ENCODE data around the gene PPP6C. TPM values are rescaled to one million over a fixed set of nuclear protein-coding genes. Genes with fewer than 3 reads are reported as not detected.
"Not testable (repeated sequence)": the region's sequence is repeated elsewhere in the genome, so short reads cannot be mapped to it uniquely, and the experiment has no call there.

PPP6C gene
- total and polyA plus RNA-seq, 2 donors (not counting 3 experiments of a cell fraction or from before 2014, with no cell fraction given), result 19.3 to 42.6 TPM

DNA sequence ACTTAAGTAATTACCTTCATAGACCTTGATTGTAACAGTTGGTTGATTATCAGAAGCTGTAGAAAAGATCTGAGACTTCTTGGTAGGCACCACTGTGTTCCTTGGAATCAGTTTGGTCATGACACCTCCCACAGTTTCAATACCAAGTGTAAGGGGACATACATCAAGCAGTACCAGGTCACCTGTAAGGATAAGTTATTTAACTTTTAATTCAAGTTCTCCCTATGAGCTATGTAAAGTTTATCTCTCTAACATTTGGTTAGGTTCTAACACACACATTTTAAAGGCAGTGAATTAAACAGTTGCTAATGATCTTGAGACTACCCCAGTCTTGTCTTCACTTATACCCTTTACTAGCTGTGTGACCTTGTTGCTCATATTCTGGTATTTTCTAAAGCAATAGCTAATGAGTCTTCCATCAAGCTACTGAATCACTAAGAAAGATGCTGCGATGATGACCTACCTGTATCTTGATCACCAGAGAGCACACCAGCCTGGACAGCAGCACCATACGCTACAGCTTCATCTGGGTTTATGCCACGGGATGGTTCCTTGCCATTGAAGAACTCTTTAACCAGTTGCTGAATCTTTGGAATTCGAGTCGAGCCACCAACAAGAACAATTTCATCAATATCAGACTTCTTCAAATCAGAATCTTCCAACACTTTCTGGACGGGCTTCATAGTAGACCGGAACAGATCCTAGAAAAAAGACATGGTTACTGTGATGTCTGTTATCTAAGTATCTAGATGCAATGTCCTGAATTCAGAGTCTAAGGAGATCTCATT, 48.7 kb upstream of the PPP6C start:
- POLR2A ChIA-PET, result interaction anchor here (1.1 to 1.5 kb wide), 2 partner anchors 22 to 23 kb away, joined by 3 to 4 read pairs; partner anchors contain the start of gene GAPVD1
- Histone ChIP-seq H3K4me2 (ENCODE audit: insufficient read depth, low read length) (peak overlapping the region; percentile 93), H3K4me3 (replicated peaks in 1 of 3; ENCODE audit: insufficient read depth in 1 of 3, low read depth in 1 of 3, low read length in 3 of 3) (peak overlapping the region in 2 of 3 experiments; percentile 96 to 97), H2AFZ (ENCODE audit: low read depth, low read length) (no peak overlapping the region), H3K4me1 (ENCODE audit: control insufficient read depth, extremely low read depth, insufficient read depth, low read length) (peaks cover 44% of the 10 kb centered on the region), H4K20me1 (replicated peaks; ENCODE audit: control insufficient read depth, extremely low read depth, insufficient read depth, low read length) (peaks cover 16% of the 10 kb centered on the region), H3K79me2 (ENCODE audit: control insufficient read depth, insufficient read depth, low read length) (peaks cover 57% of the 10 kb centered on the region), H3K27me3 (ENCODE audit: control insufficient read depth in 2 of 2, insufficient read depth in 2 of 2, low read length in 2 of 2) (no peaks in the 10 kb centered on the region), H3K27ac (ENCODE audit: insufficient read depth, low read depth, low read length) (no peak overlapping the region), H3K9me1 (replicated peaks; ENCODE audit: control insufficient read depth, extremely low read depth, insufficient read depth, low read length) (no peaks in the 10 kb centered on the region), H3K9ac (replicated peaks; ENCODE audit: extremely low read depth, insufficient read depth, low read length) (peak overlapping the region; percentile 32), H3K36me3 (ENCODE audit: control insufficient read depth in 2 of 2, extremely low read depth in 1 of 2, insufficient read depth in 2 of 2, low read length in 2 of 2) (peaks cover 23 to 30% of the 10 kb centered on the region in 2 experiments), H3K9me3 (replicated peaks; ENCODE audit: control insufficient read depth, insufficient read depth, low read length) (no peaks in the 10 kb centered on the region)
- CTCF ChIA-PET, result interaction anchor here (0.7 kb wide), 1 partner anchor 382 kb away, joined by 3 read pairs; no protein-coding TSS in a partner anchor
- BruUV-seq (replicated peaks), result no TSS peak
- intact Hi-C loops (cut with micrococcal nuclease) (no loop called here), dilution Hi-C loops (cut with MboI; ENCODE audit: extremely low pct_ligation_motif_present, low sequenced_read_pairs) (no loop called here)
- DNase-seq (ENCODE audit: low read depth, low spot score), result peak; percentile 10
- TF ChIP-seq, protein P1, sequence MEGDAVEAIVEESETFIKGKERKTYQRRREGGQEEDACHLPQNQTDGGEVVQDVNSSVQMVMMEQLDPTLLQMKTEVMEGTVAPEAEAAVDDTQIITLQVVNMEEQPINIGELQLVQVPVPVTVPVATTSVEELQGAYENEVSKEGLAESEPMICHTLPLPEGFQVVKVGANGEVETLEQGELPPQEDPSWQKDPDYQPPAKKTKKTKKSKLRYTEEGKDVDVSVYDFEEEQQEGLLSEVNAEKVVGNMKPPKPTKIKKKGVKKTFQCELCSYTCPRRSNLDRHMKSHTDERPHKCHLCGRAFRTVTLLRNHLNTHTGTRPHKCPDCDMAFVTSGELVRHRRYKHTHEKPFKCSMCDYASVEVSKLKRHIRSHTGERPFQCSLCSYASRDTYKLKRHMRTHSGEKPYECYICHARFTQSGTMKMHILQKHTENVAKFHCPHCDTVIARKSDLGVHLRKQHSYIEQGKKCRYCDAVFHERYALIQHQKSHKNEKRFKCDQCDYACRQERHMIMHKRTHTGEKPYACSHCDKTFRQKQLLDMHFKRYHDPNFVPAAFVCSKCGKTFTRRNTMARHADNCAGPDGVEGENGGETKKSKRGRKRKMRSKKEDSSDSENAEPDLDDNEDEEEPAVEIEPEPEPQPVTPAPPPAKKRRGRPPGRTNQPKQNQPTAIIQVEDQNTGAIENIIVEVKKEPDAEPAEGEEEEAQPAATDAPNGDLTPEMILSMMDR (IDR thresholded peaks at IDR 0.05; ENCODE audit: extremely low read depth in 1 of 2, insufficient read depth in 1 of 2, low read depth in 1 of 2, low read length in 2 of 2), result no peak
- no peak for TF ChIP-seq MYC (IDR thresholded peaks at IDR 0.05; ENCODE audit: low read depth, low read length)
- TF ChIP-seq POLR2A (IDR thresholded peaks at IDR 0.05; ENCODE audit: low read depth, low read length), result peak; percentile 33
- FAIRE-seq, result no peak

DNA sequence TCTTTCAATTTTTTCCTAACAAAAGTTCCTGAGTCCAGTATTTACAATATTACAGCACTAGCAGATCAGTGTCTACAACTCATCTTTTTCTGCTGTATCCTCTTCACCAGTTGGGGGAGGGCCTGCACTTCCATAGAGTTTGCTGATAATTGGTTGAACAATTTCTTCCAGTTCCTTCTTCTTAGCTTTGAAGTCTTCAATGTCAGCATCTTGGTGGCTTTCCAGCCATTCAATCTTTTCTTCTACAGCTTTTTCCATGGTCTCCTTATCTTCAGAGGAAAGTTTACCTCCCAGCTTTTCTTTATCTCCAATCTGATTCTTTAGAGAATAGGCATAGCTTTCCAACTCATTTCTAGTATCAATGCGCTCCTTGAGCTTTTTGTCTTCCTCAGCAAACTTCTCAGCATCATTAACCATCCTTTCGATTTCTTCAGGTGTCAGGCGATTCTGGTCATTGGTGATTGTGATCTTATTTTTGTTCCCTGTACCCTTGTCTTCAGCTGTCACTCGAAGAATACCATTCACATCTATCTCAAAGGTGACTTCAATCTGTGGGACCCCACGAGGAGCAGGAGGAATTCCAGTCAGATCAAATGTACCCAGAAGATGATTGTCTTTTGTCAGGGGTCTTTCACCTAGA, 47.0 kb upstream of the PPP6C start:
- H3K4me2 ChIP-seq (ENCODE audit: insufficient read depth, low read length), result peak overlapping the region; percentile 93
- H3K9me1 ChIP-seq (replicated peaks; ENCODE audit: control insufficient read depth, extremely low read depth, insufficient read depth, low read length); H3K27me3 ChIP-seq (ENCODE audit: control insufficient read depth in 2 of 2, insufficient read depth in 2 of 2, low read length in 2 of 2); H3K9me3 ChIP-seq (replicated peaks; ENCODE audit: control insufficient read depth, insufficient read depth, low read length); CTCF ChIA-PET; H3K27ac ChIP-seq (ENCODE audit: insufficient read depth, low read depth, low read length); FAIRE-seq; DNase-seq (ENCODE audit: low read depth, low spot score); intact Hi-C loops (cut with micrococcal nuclease); dilution Hi-C loops (cut with MboI; ENCODE audit: extremely low pct_ligation_motif_present, low sequenced_read_pairs); BruUV-seq (replicated peaks); H2AFZ ChIP-seq (ENCODE audit: low read depth, low read length): not testable (repeated sequence)
- peaks cover 26 to 30% of the 10 kb centered on the region in 2 experiments for H3K36me3 ChIP-seq (ENCODE audit: control insufficient read depth in 2 of 2, extremely low read depth in 1 of 2, insufficient read depth in 2 of 2, low read length in 2 of 2)
- H3K4me3 ChIP-seq (replicated peaks in 1 of 3; ENCODE audit: insufficient read depth in 1 of 3, low read depth in 1 of 3, low read length in 3 of 3), result peak overlapping the region in 1 of 3 experiments; percentile 17
- POLR2A ChIA-PET, result interaction anchor here (0.6 kb wide), 1 partner anchor 243 kb away, joined by 3 read pairs; no protein-coding TSS in a partner anchor
- H3K79me2 ChIP-seq (ENCODE audit: control insufficient read depth, insufficient read depth, low read length), result peaks cover 57% of the 10 kb centered on the region
- peaks cover 16% of the 10 kb centered on the region for H4K20me1 ChIP-seq (replicated peaks; ENCODE audit: control insufficient read depth, extremely low read depth, insufficient read depth, low read length)
- peaks cover 32% of the 10 kb centered on the region for H3K4me1 ChIP-seq (ENCODE audit: control insufficient read depth, extremely low read depth, insufficient read depth, low read length)
- peak overlapping the region; percentile 6 for H3K9ac ChIP-seq (replicated peaks; ENCODE audit: extremely low read depth, insufficient read depth, low read length)
